Gastrocnemius medialis (tissue), 4 donors: ENCODE results near the gene AMFR. TPM values are rescaled to one million over a fixed set of nuclear protein-coding genes. Genes with fewer than 3 reads are reported as not detected.

Experiments
- ATAC-seq, 2 donors: fragments of 150-250 bp; one replicate each; pipeline ENCODE4 v1.9.1; 2016
- DNase-seq, 2 donors: peaks; one replicate each; pipeline ENCODE4 v3.0.0-alpha.2; 2019
- H3K27ac ChIP-seq, 4 donors: fragments of 200-600 bp; sonication (generic); 1 replicate in 1 of 4; 2 replicates in 3 of 4; pipeline ENCODE4 v1.5.1; 2016 to 2018; ENCODE audit warnings: mild to moderate bottlenecking in 2 of 4, moderate library complexity in 1 of 4
- H3K27me3 ChIP-seq, 3 donors: fragments of 200-600 bp; sonication (generic) in 2 of 3; 1 replicate in 1 of 3; 2 replicates in 2 of 3; pipeline versions ENCODE4 v1.5.1 to v1.6.0; 2016 to 2019; ENCODE audit warnings: mild to moderate bottlenecking in 1 of 3, moderate library complexity in 1 of 3
- H3K36me3 ChIP-seq, 2 donors: fragments of 200-600 bp; sonication (generic) in 1 of 2; one replicate each; pipeline ENCODE4 v1.5.1; 2017 to 2018
- H3K4me1 ChIP-seq, 2 donors: fragments of 200-600 bp; sonication (generic) in 1 of 2; one replicate each; pipeline ENCODE4 v1.5.1; 2016 to 2017; ENCODE audit warnings: mild to moderate bottlenecking in 2 of 2
- H3K4me3 ChIP-seq, 4 donors: fragments of 200-600 bp; sonication (generic) in 3 of 4; 1 replicate in 1 of 4; 2 replicates in 3 of 4; pipeline ENCODE4 v1.5.1; 2016 to 2019; ENCODE audit warnings: mild to moderate bottlenecking in 2 of 4
- H3K9me3 ChIP-seq, 3 donors: fragments of 200-600 bp; sonication (generic) in 2 of 3; 1 replicate in 1 of 3; 2 replicates in 2 of 3; pipeline ENCODE4 v1.5.1; 2016 to 2019
- CTCF ChIP-seq, 5 experiments: fragments of 450-650 bp in 3 of 5; fragments of 200-600 bp in 2 of 5; sonication (generic) in 2 of 5; IDR thresholded peaks in 4 of 5; conservative IDR thresholded peaks in 1 of 5; 1 replicate in 4 of 5; 2 replicates in 1 of 5; pipeline ENCODE4 v1.5.1; 2016 to 2019; ENCODE audit warnings: antibody characterized with exemption in 5 of 5, mild to moderate bottlenecking in 3 of 5, moderate library complexity in 3 of 5
- POLR2A ChIP-seq, 2 donors: fragments of 450-650 bp; IDR thresholded peaks; one replicate each; pipeline ENCODE4 v1.6.1; 2017; ENCODE audit warnings: antibody characterized with exemption in 2 of 2, mild to moderate bottlenecking in 2 of 2, moderate library complexity in 2 of 2
- in situ Hi-C, 4 donors: fragments of 200-750 bp; cut with MboI; loops; one replicate each; pipeline versions ENCODE4 v1.15.0 to v1.8.0; 2017; ENCODE audit warnings: low sequenced_read_pairs in 4 of 4
- intact Hi-C: fragments of 100-400 bp; cut with DNase I; formaldehyde crosslinking; loops from one replicate; pipeline ENCODE4 v1.15.1; 2023; ENCODE audit warnings: low total_unique reads
- total RNA-seq, 4 donors: library from RNA; depleted of rRNA; stranded (reverse); fragments of >200 nt; gene quantifications; one replicate each; pipeline versions ENCODE4 v1.1.0 to v1.2.3, GENCODE V29; 2016

The AMFR gene
- total RNA-seq, 4 donors from 2014 or later, result 349 to 951 (median 571) TPM

- no peak overlapping the region for H3K27ac ChIP-seq
- H3K4me1 ChIP-seq, result peaks cover 21 to 32% of the 10 kb centered on the region in 2 donors
- ATAC-seq (no peak), DNase-seq (peak; percentile 1 to 16)
- no peaks in the 10 kb centered on the region for H3K36me3 ChIP-seq
- no peak overlapping the region for H3K4me3 ChIP-seq
- H3K9me3 ChIP-seq, result no peaks in the 10 kb centered on the region
- intact Hi-C loops, result loop anchor here (5.0 kb wide), 1 partner anchor 37 kb away; no protein-coding TSS in a partner anchor
- no peaks in the 10 kb centered on the region for H3K27me3 ChIP-seq
- in situ Hi-C loops, result no loop called here
- no peak for TF ChIP-seq POLR2A (IDR thresholded peaks at IDR 0.05)
- TF ChIP-seq CTCF (IDR thresholded peaks at IDR 0.05 in 4 of 5, conservative IDR thresholded peaks at IDR 0.05 in 1 of 5), result no peak
Measured at GRCh38 chr16:56355221-56355620, 70.1 kb downstream of the AMFR start.

- H3K36me3 ChIP-seq, result no peaks in the 10 kb centered on the region
- intact Hi-C loops (loop anchor here (5.0 kb wide), 1 partner anchor 38 kb away; no protein-coding TSS in a partner anchor), in situ Hi-C loops (no loop called here)
- DNase-seq (peak; percentile 1 to 21), ATAC-seq (no peak)
- H3K27ac ChIP-seq, result no peak overlapping the region
- H3K4me1 ChIP-seq, result peaks cover 17 to 27% of the 10 kb centered on the region in 2 donors
- TF ChIP-seq POLR2A (IDR thresholded peaks at IDR 0.05) (no peak), CTCF (IDR thresholded peaks at IDR 0.05 in 4 of 5, conservative IDR thresholded peaks at IDR 0.05 in 1 of 5) (no peak)
- no peak overlapping the region for H3K4me3 ChIP-seq
- no peaks in the 10 kb centered on the region for H3K27me3 ChIP-seq
- H3K9me3 ChIP-seq, result no peaks in the 10 kb centered on the region
Measured at GRCh38 chr16:56354746-56355145, 70.6 kb downstream of the AMFR start.

GRCh38 chr16:56354016-56354415 is 71.3 kb downstream of the AMFR start:
- Histone ChIP-seq H3K27ac (no peak overlapping the region), H3K4me1 (peaks cover 16 to 24% of the 10 kb centered on the region in 2 donors), H3K4me3 (no peak overlapping the region), H3K27me3 (no peaks in the 10 kb centered on the region), H3K9me3 (no peaks in the 10 kb centered on the region), H3K36me3 (no peaks in the 10 kb centered on the region)
- ATAC-seq (no peak), DNase-seq (no peak)
- intact Hi-C loops, result no loop called here
- TF ChIP-seq POLR2A (IDR thresholded peaks at IDR 0.05) (no peak), CTCF (IDR thresholded peaks at IDR 0.05 in 4 of 5, conservative IDR thresholded peaks at IDR 0.05 in 1 of 5) (no peak)
- in situ Hi-C loops, result no loop called here

- intact Hi-C loops, result no loop called here
- TF ChIP-seq CTCF (IDR thresholded peaks at IDR 0.05 in 4 of 5, conservative IDR thresholded peaks at IDR 0.05 in 1 of 5) (no peak), POLR2A (IDR thresholded peaks at IDR 0.05) (no peak)
- no peaks in the 10 kb centered on the region for H3K36me3 ChIP-seq
- DNase-seq (peak; percentile 1 to 35), ATAC-seq (no peak)
- no peak overlapping the region for H3K27ac ChIP-seq
- H3K4me3 ChIP-seq, result no peak overlapping the region
- in situ Hi-C loops, result no loop called here
- no peaks in the 10 kb centered on the region for H3K9me3 ChIP-seq
- peaks cover 12 to 22% of the 10 kb centered on the region in 2 donors for H3K4me1 ChIP-seq
- no peaks in the 10 kb centered on the region for H3K27me3 ChIP-seq
Measured at GRCh38 chr16:56353054-56353921, 72.1 kb downstream of the AMFR start.
